Fibroblast of skin of scalp (primary cell): Measurements from ENCODE around the gene UBE2F.

Experiments
- DNase-seq: peaks from one replicate; pipeline ENCODE4 v3.0.0-alpha.2; 2013

Gene UBE2F

GRCh38 chr2:238082151-238082550 is 115.3 kb downstream of the UBE2F start:
- DNase-seq: no peak

- no peak for DNase-seq
Observed at GRCh38 chr2:238082827-238083226, 116.0 kb downstream of the UBE2F start.

- no peak for DNase-seq
Observed at GRCh38 chr2:238083919-238084318, 117.1 kb downstream of the UBE2F start.

GRCh38 chr2:238084761-238085160 is 117.9 kb downstream of the UBE2F start:
- no peak for DNase-seq

- DNase-seq: no peak
Observed at GRCh38 chr2:238085899-238086298, 119.1 kb downstream of the UBE2F start.

- no peak for DNase-seq
Observed at GRCh38 chr2:238087211-238087610, 120.4 kb downstream of the UBE2F start.

GRCh38 chr2:238090887-238091286 is 124.1 kb downstream of the UBE2F start:
- DNase-seq: no peak

GRCh38 chr2:238091436-238092060 is 124.7 kb downstream of the UBE2F start:
- no peak for DNase-seq
